Jurkat, Clone E6-1 (cell line): ENCODE data around the gene THEMIS2. TPM values are rescaled to one million over a fixed set of nuclear protein-coding genes. Genes with fewer than 3 reads are reported as not detected.
"Not testable (repeated sequence)": the region's sequence is repeated elsewhere in the genome, so short reads cannot be mapped to it uniquely, and the experiment has no call there.

Experiments
- DNase-seq: peaks from one replicate; pipeline ENCODE4 v3.0.0-alpha.2; 2011; ENCODE audit warnings: low read depth, low spot score
- H3K4me3 ChIP-seq: 2 replicates; pipeline ENCODE4 v1.5.1; 2011; ENCODE audit warnings: mild to moderate bottlenecking, low read length, control low read depth, moderate library complexity
- polyA plus RNA-seq: library from polyadenylated mRNA; unstranded; fragments of >200 nt; gene quantifications from one replicate; pipeline ENCODE4 v1.2.1, GENCODE V29; 2012; ENCODE audit warnings: missing spikeins; ENCODE audit not compliant: insufficient read length, insufficient read depth

Gene THEMIS2
- not detected for polyA plus RNA-seq

GRCh38 chr1:27872059-27872801, at the start of gene THEMIS2:
Gene THEMIS2 (plus strand): TSS chr1:27872544. CDS start chr1:27872572, 28 bp downstream.
- DNase-seq: no peak
- H3K4me3 ChIP-seq: peak within 1 kb of the TSS; percentile 46

GRCh38 chr1:27823784-27824183, 48.6 kb upstream of the THEMIS2 start:
- no peak overlapping the region for H3K4me3 ChIP-seq
- no peak for DNase-seq

- no peak overlapping the region for H3K4me3 ChIP-seq
- DNase-seq: no peak
These were observed 47.9 kb upstream of the THEMIS2 start for GRCh38 chr1:27824411-27824810.

- not testable (repeated sequence) for DNase-seq, H3K4me3 ChIP-seq
These were observed 42.9 kb upstream of the THEMIS2 start for GRCh38 chr1:27829339-27829960.

GRCh38 chr1:27830621-27831440, 41.5 kb upstream of the THEMIS2 start, which contains the start of gene PPP1R8:
Gene PPP1R8 (plus strand): TSS chr1:27830782. CDS start chr1:27830836, 54 bp downstream.
- peak within 1 kb of the TSS; percentile 91 for H3K4me3 ChIP-seq
- peak; percentile 94 for DNase-seq

- DNase-seq: no peak
- H3K4me3 ChIP-seq: peak overlapping the region; percentile 91
These were observed 40.6 kb upstream of the THEMIS2 start for GRCh38 chr1:27831568-27832410.

GRCh38 chr1:27832762-27833161, 39.6 kb upstream of the THEMIS2 start:
- H3K4me3 ChIP-seq: no peak overlapping the region
- no peak for DNase-seq

GRCh38 chr1:27833470-27833869, 38.9 kb upstream of the THEMIS2 start:
- no peak overlapping the region for H3K4me3 ChIP-seq
- no peak for DNase-seq

- no peak for DNase-seq
- no peak overlapping the region for H3K4me3 ChIP-seq
These were observed 37.3 kb upstream of the THEMIS2 start for GRCh38 chr1:27835046-27835445.

GRCh38 chr1:27835501-27835900, 36.8 kb upstream of the THEMIS2 start:
- DNase-seq: no peak
- H3K4me3 ChIP-seq: no peak overlapping the region

- DNase-seq: no peak
- H3K4me3 ChIP-seq: no peak overlapping the region
These were observed 22.4 kb upstream of the THEMIS2 start for GRCh38 chr1:27849951-27850350.

- no peak overlapping the region for H3K4me3 ChIP-seq
- DNase-seq: no peak
These were observed 17.3 kb upstream of the THEMIS2 start for GRCh38 chr1:27855085-27855484.

GRCh38 chr1:27856561-27857343, 15.6 kb upstream of the THEMIS2 start:
- DNase-seq: no peak
- no peak overlapping the region for H3K4me3 ChIP-seq

GRCh38 chr1:27857552-27857951, 14.8 kb upstream of the THEMIS2 start:
- not testable (repeated sequence) for H3K4me3 ChIP-seq

GRCh38 chr1:27858072-27858948, 14.0 kb upstream of the THEMIS2 start:
- H3K4me3 ChIP-seq: no peak overlapping the region
- peak; percentile 68 for DNase-seq

More at GRCh38 chr1:27857552-27857951, 14.8 kb upstream of the THEMIS2 start:
- DNase-seq: not testable (repeated sequence)

- DNase-seq: no peak
- H3K4me3 ChIP-seq: no peak overlapping the region
These were observed 13.3 kb upstream of the THEMIS2 start for GRCh38 chr1:27858949-27859576.

GRCh38 chr1:27861436-27861835, 10.9 kb upstream of the THEMIS2 start:
- no peak overlapping the region for H3K4me3 ChIP-seq

More at GRCh38 chr1:27861436-27861835, 10.9 kb upstream of the THEMIS2 start:
- no peak for DNase-seq
